WTC11 (cell line): ENCODE data around the gene SLC35A4. TPM values are rescaled to one million over a fixed set of nuclear protein-coding genes. Genes with fewer than 3 reads are reported as not detected.
A peak's percentile ranks its signal among the peaks of the same experiment; 100 is the strongest.

ENCODE experiments used
- ATAC-seq: fragments of 200-7000 bp; cut with Tn5 transposase; 2 replicates; pipeline ENCODE4 v1.10.0; 2021; ENCODE audit warnings: mild to moderate bottlenecking, moderate library complexity
- CTCF ChIA-PET: fragments of 300-600 bp; sonication (Branson Sonifier 250); formaldehyde crosslinking; loops from one replicate; lab custom pipeline; 2021; ENCODE audit warnings: antibody characterized with exemption; lab: Charles Lee
- POLR2A ChIA-PET: fragments of 350-600 bp; sonication (Branson Sonifier 250); formaldehyde crosslinking; loops from one replicate; lab custom pipeline; 2021; ENCODE audit warnings: antibody characterized with exemption; lab: Charles Lee
- DNase-seq: peaks from one replicate; pipeline ENCODE4 v3.0.0; 2021; ENCODE audit warnings: low spot score
- H3K27ac Mint-ChIP-seq: 2 replicates; pipeline ENCODE4 v1.8.0; 2021; ENCODE audit warnings: mixed read lengths
- H3K27me3 Mint-ChIP-seq: 2 replicates; pipeline ENCODE4 v1.8.0; 2021; ENCODE audit warnings: low read depth, mild to moderate bottlenecking, moderate library complexity, mixed read lengths
- H3K36me3 Mint-ChIP-seq: 2 replicates; pipeline ENCODE4 v1.8.0; 2021; ENCODE audit warnings: mixed read lengths
- H3K4me1 Mint-ChIP-seq: 2 replicates; pipeline ENCODE4 v1.8.0; 2022; ENCODE audit warnings: mixed read lengths
- H3K4me3 Mint-ChIP-seq: 2 replicates; pipeline ENCODE4 v1.8.0; 2021; ENCODE audit warnings: mild to moderate bottlenecking, moderate library complexity, mixed read lengths
- H3K9me3 Mint-ChIP-seq: 2 replicates; pipeline ENCODE4 v1.8.0; 2021; ENCODE audit warnings: mixed read lengths
- AR ChIP-seq: fragments of 250-450 bp; sonication (Bioruptor Pico); IDR thresholded peaks from 2 replicates; pipeline ENCODE4 v1.9.0; 2021; ENCODE audit warnings: mild to moderate bottlenecking
- E2F5 ChIP-seq: sonication (generic); formaldehyde crosslinking; IDR thresholded peaks from 2 replicates; pipeline ENCODE4 v1.8.1; 2022; ENCODE audit warnings: mild to moderate bottlenecking, moderate library complexity, missing genetic modification reagents
- ELF4 ChIP-seq: sonication (generic); formaldehyde crosslinking; IDR thresholded peaks from 2 replicates; pipeline ENCODE4 v1.8.1; 2022; ENCODE audit warnings: low read depth, mild to moderate bottlenecking, moderate library complexity, missing genetic modification reagents
- FOXP1 ChIP-seq: sonication (generic); formaldehyde crosslinking; IDR thresholded peaks from 2 replicates; pipeline ENCODE4 v1.8.0; 2022; ENCODE audit warnings: missing genetic modification reagents, mild to moderate bottlenecking, moderate library complexity, borderline replicate concordance
- GABPB1 ChIP-seq: sonication (generic); formaldehyde crosslinking; IDR thresholded peaks from 2 replicates; pipeline ENCODE4 v1.8.1; 2023; ENCODE audit warnings: mild to moderate bottlenecking, missing genetic modification reagents
- JAZF1 ChIP-seq: fragments of 250-450 bp; sonication (Bioruptor Pico); IDR thresholded peaks from 2 replicates; pipeline ENCODE4 v1.9.0; 2021; ENCODE audit warnings: moderate library complexity, mild to moderate bottlenecking, inconsistent platforms
- JUN ChIP-seq: sonication (generic); formaldehyde crosslinking; IDR thresholded peaks from 2 replicates; pipeline ENCODE4 v1.8.0; 2023; ENCODE audit warnings: mild to moderate bottlenecking, missing genetic modification reagents
- MXD4 ChIP-seq: fragments of 250-450 bp; sonication (Bioruptor Pico); IDR thresholded peaks from 2 replicates; pipeline ENCODE4 v1.8.0; 2021; ENCODE audit warnings: mild to moderate bottlenecking, moderate library complexity, borderline replicate concordance
- NFYB ChIP-seq: sonication (generic); formaldehyde crosslinking; conservative IDR thresholded peaks from 2 replicates; pipeline ENCODE4 v1.8.0; 2022; ENCODE audit warnings: low read depth, missing genetic modification reagents
- NR1H2 ChIP-seq: sonication (generic); formaldehyde crosslinking; IDR thresholded peaks from 2 replicates; pipeline ENCODE4 v1.9.0; 2021; ENCODE audit warnings: mild to moderate bottlenecking, moderate library complexity, missing genetic modification reagents
- OVOL2 ChIP-seq: fragments of 250-450 bp; sonication (Bioruptor Pico); IDR thresholded peaks from 2 replicates; pipeline ENCODE4 v1.9.0; 2021; ENCODE audit warnings: mild to moderate bottlenecking, borderline replicate concordance
- PRDM15 ChIP-seq: sonication (generic); formaldehyde crosslinking; IDR thresholded peaks from 2 replicates; pipeline ENCODE4 v1.8.0; 2022; ENCODE audit warnings: missing genetic modification reagents
- PREB ChIP-seq: sonication (generic); formaldehyde crosslinking; IDR thresholded peaks from 2 replicates; pipeline ENCODE4 v1.8.1; 2022; ENCODE audit warnings: mild to moderate bottlenecking, missing genetic modification reagents, moderate library complexity, borderline replicate concordance
- SOX15 ChIP-seq: fragments of 250-450 bp; sonication (Bioruptor Pico); IDR thresholded peaks from 2 replicates; pipeline ENCODE4 v1.9.0; 2021; ENCODE audit warnings: mild to moderate bottlenecking
- TEAD1 ChIP-seq: sonication (generic); formaldehyde crosslinking; IDR thresholded peaks from 2 replicates; pipeline ENCODE4 v1.8.0; 2022; ENCODE audit warnings: mild to moderate bottlenecking, missing genetic modification reagents
- ZNF121 ChIP-seq: sonication (generic); formaldehyde crosslinking; IDR thresholded peaks from 2 replicates; pipeline ENCODE4 v1.8.0; 2023; ENCODE audit warnings: missing genetic modification reagents
- ZNF138 ChIP-seq: sonication (generic); formaldehyde crosslinking; conservative IDR thresholded peaks from 2 replicates; pipeline ENCODE4 v1.8.1; 2022; ENCODE audit warnings: mild to moderate bottlenecking, moderate library complexity, missing genetic modification reagents
- ZNF671 ChIP-seq: fragments of 250-450 bp; sonication (Bioruptor Pico); IDR thresholded peaks from 2 replicates; pipeline ENCODE4 v1.8.0; 2021; ENCODE audit warnings: mild to moderate bottlenecking
- total RNA-seq: library from RNA; stranded (reverse); gene quantifications from 3 replicates; pipeline ENCODE4 v1.2.3, GENCODE V29; 2021
- TF ChIP-seq, protein P1 (sequence below): sonication (generic); formaldehyde crosslinking; IDR thresholded peaks from 2 replicates; pipeline ENCODE4 v1.8.1; 2023; ENCODE audit warnings: mild to moderate bottlenecking, missing genetic modification reagents, borderline replicate concordance
- TF ChIP-seq, protein P2 (sequence below): sonication (generic); formaldehyde crosslinking; IDR thresholded peaks from 2 replicates; pipeline ENCODE4 v1.8.1; 2023; ENCODE audit warnings: mild to moderate bottlenecking, missing genetic modification reagents, moderate library complexity

Gene SLC35A4
- total RNA-seq, 1 experiment from 2014 or later = 74.7 TPM

DNA sequence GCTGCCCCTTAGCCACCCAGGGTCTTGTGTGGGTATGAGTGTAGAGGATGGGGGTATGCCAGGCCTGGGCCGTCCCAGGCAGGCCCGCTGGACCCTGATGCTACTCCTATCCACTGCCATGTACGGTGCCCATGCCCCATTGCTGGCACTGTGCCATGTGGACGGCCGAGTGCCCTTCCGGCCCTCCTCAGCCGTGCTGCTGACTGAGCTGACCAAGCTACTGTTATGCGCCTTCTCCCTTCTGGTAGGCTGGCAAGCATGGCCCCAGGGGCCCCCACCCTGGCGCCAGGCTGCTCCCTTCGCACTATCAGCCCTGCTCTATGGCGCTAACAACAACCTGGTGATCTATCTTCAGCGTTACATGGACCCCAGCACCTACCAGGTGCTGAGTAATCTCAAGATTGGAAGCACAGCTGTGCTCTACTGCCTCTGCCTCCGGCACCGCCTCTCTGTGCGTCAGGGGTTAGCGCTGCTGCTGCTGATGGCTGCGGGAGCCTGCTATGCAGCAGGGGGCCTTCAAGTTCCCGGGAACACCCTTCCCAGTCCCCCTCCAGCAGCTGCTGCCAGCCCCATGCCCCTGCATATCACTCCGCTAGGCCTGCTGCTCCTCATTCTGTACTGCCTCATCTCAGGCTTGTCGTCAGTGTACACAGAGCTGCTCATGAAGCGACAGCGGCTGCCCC lies 2.6 kb downstream of the SLC35A4 start:
- ATAC-seq (no peak), DNase-seq (no peak)
- Mint-ChIP-seq H3K9me3 (no peaks in the 10 kb centered on the region), H3K27me3 (peaks cover 3% of the 10 kb centered on the region; the same call in 1 of the 2 replicates), H3K4me3 (peak overlapping the region; percentile 5; the same call in 1 of the 2 replicates), H3K4me1 (peaks cover 19% of the 10 kb centered on the region), H3K36me3 (peaks cover 15% of the 10 kb centered on the region), H3K27ac (no peak overlapping the region)
- ChIA-PET POLR2A (interaction anchor here (4.4 kb wide), 1 partner anchor 19 kb away, joined by 29 read pairs; the partner anchor contains the start of gene EIF4EBP3), CTCF (interaction anchor here (0.6 to 1.1 kb wide), 2 partner anchors 68 to 203 kb away, joined by 3 read pairs; no protein-coding TSS in a partner anchor)
- TF ChIP-seq ZNF138 (CRISPR knock-in tag) (no peak), JUN (CRISPR knock-in tag) (no peak), TEAD1 (CRISPR knock-in tag) (no peak), E2F5 (no peak), PRDM15 (CRISPR knock-in tag) (no peak), FOXP1 (CRISPR knock-in tag) (no peak)

DNA sequence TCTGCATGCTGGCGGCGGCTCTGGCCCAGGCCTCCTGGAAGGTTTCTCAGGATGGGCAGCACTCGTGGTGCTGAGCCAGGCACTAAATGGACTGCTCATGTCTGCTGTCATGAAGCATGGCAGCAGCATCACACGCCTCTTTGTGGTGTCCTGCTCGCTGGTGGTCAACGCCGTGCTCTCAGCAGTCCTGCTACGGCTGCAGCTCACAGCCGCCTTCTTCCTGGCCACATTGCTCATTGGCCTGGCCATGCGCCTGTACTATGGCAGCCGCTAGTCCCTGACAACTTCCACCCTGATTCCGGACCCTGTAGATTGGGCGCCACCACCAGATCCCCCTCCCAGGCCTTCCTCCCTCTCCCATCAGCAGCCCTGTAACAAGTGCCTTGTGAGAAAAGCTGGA lies 3.2 kb downstream of the SLC35A4 start:
- DNase-seq = no peak
- ATAC-seq = no peak
- Mint-ChIP-seq H3K27me3 (peaks cover 3% of the 10 kb centered on the region; the same call in 1 of the 2 replicates), H3K4me1 (peaks cover 19% of the 10 kb centered on the region), H3K4me3 (no peak overlapping the region), H3K36me3 (peaks cover 15% of the 10 kb centered on the region), H3K27ac (no peak overlapping the region), H3K9me3 (no peaks in the 10 kb centered on the region)
- POLR2A ChIA-PET = no interaction called here
- CTCF ChIA-PET = no interaction called here
- TF ChIP-seq NFYB (no peak), PREB (no peak), ELF4 (CRISPR knock-in tag) (no peak), ZNF121 (CRISPR knock-in tag) (no peak), OVOL2 (CRISPR knock-in tag) (no peak), GABPB1 (no peak), JAZF1 (no peak), NR1H2 (CRISPR knock-in tag) (no peak), ZNF671 (CRISPR knock-in tag) (no peak), MXD4 (CRISPR knock-in tag) (no peak), AR (no peak), SOX15 (CRISPR knock-in tag) (no peak)
- TF ChIP-seq, protein P1, sequence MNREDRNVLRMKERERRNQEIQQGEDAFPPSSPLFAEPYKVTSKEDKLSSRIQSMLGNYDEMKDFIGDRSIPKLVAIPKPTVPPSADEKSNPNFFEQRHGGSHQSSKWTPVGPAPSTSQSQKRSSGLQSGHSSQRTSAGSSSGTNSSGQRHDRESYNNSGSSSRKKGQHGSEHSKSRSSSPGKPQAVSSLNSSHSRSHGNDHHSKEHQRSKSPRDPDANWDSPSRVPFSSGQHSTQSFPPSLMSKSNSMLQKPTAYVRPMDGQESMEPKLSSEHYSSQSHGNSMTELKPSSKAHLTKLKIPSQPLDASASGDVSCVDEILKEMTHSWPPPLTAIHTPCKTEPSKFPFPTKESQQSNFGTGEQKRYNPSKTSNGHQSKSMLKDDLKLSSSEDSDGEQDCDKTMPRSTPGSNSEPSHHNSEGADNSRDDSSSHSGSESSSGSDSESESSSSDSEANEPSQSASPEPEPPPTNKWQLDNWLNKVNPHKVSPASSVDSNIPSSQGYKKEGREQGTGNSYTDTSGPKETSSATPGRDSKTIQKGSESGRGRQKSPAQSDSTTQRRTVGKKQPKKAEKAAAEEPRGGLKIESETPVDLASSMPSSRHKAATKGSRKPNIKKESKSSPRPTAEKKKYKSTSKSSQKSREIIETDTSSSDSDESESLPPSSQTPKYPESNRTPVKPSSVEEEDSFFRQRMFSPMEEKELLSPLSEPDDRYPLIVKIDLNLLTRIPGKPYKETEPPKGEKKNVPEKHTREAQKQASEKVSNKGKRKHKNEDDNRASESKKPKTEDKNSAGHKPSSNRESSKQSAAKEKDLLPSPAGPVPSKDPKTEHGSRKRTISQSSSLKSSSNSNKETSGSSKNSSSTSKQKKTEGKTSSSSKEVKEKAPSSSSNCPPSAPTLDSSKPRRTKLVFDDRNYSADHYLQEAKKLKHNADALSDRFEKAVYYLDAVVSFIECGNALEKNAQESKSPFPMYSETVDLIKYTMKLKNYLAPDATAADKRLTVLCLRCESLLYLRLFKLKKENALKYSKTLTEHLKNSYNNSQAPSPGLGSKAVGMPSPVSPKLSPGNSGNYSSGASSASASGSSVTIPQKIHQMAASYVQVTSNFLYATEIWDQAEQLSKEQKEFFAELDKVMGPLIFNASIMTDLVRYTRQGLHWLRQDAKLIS (CRISPR knock-in tag) = no peak
- TF ChIP-seq, protein P2, sequence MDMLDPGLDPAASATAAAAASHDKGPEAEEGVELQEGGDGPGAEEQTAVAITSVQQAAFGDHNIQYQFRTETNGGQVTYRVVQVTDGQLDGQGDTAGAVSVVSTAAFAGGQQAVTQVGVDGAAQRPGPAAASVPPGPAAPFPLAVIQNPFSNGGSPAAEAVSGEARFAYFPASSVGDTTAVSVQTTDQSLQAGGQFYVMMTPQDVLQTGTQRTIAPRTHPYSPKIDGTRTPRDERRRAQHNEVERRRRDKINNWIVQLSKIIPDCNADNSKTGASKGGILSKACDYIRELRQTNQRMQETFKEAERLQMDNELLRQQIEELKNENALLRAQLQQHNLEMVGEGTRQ (CRISPR knock-in tag) = no peak
